H1 (cell line): ENCODE measurements around the gene DGKI.

Source experiments
- CTCF ChIP-seq, 3 experiments: IDR thresholded peaks; 1 replicate in 2 of 3; 2 replicates in 1 of 3; pipeline versions ENCODE4 v1.5.1 to v1.6.1; 2011; ENCODE audit warnings: low read length in 3 of 3, mild to moderate bottlenecking in 3 of 3, inconsistent platforms in 2 of 3, low read depth in 1 of 3, moderate library complexity in 1 of 3; ENCODE audit not compliant: insufficient read depth in 1 of 3; ENCODE audit errors: control extremely low read depth in 1 of 3
- EP300 ChIP-seq, 2 experiments: IDR thresholded peaks; 1 replicate in 1 of 2; 2 replicates in 1 of 2; pipeline ENCODE4 v1.6.1; 2011 to 2012; ENCODE audit warnings: low read depth in 2 of 2, low read length in 2 of 2, mild to moderate bottlenecking in 2 of 2, borderline replicate concordance in 1 of 2, inconsistent platforms in 1 of 2, moderate library complexity in 1 of 2
- EZH2 ChIP-seq: fragments of 200-600 bp; sonication (generic); IDR thresholded peaks from 2 replicates; pipeline ENCODE4 v1.7.1; 2012; ENCODE audit warnings: low read depth, mild to moderate bottlenecking, moderate library complexity, low read length, inconsistent platforms; ENCODE audit not compliant: severe bottlenecking
- GABPA ChIP-seq: IDR thresholded peaks from 2 replicates; pipeline ENCODE4 v1.6.1; 2011; ENCODE audit warnings: mild to moderate bottlenecking, low read length, moderate library complexity, borderline replicate concordance; ENCODE audit not compliant: insufficient read depth
- JUND ChIP-seq: IDR thresholded peaks from 2 replicates; pipeline ENCODE4 v1.6.1; 2011; ENCODE audit warnings: mild to moderate bottlenecking, improper control_type of control experiment, low read length
- KDM5A ChIP-seq: fragments of 200-600 bp; IDR thresholded peaks from 2 replicates; pipeline ENCODE4 v1.7.1; 2012; ENCODE audit warnings: mild to moderate bottlenecking, low read length, inconsistent platforms, mixed read lengths
- NANOG ChIP-seq: IDR thresholded peaks from 2 replicates; pipeline ENCODE4 v1.6.1; 2011; ENCODE audit warnings: low read length, low read depth, mild to moderate bottlenecking, inconsistent platforms; ENCODE audit not compliant: insufficient read depth, poor library complexity, severe bottlenecking
- POLR2A ChIP-seq, 2 experiments: IDR thresholded peaks; 1 replicate in 1 of 2; 2 replicates in 1 of 2; pipeline ENCODE4 v1.6.1; 2011; ENCODE audit warnings: low read depth in 2 of 2, low read length in 2 of 2, mild to moderate bottlenecking in 2 of 2; ENCODE audit errors: control extremely low read depth in 1 of 2
- POLR2AphosphoS5 ChIP-seq: IDR thresholded peaks from 2 replicates; pipeline ENCODE4 v1.6.1; 2011; ENCODE audit warnings: low read depth, low read length
- RFX5 ChIP-seq: IDR thresholded peaks from 2 replicates; pipeline ENCODE4 v1.6.1; 2011; ENCODE audit warnings: low read depth, low read length, improper control_type of control experiment, borderline replicate concordance
- SP1 ChIP-seq: IDR thresholded peaks from 2 replicates; pipeline ENCODE4 v1.6.1; 2011; ENCODE audit warnings: low read depth, low read length
- USF2 ChIP-seq: IDR thresholded peaks from 2 replicates; pipeline ENCODE4 v1.6.1; 2011; ENCODE audit warnings: low read length, improper control_type of control experiment
- YY1 ChIP-seq: IDR thresholded peaks from 2 replicates; pipeline ENCODE4 v1.6.1; 2011; ENCODE audit warnings: low read depth, mild to moderate bottlenecking, low read length
- ZNF274 ChIP-seq: IDR thresholded peaks from 2 replicates; pipeline ENCODE4 v1.7.0; 2012; ENCODE audit warnings: low read length, borderline replicate concordance; ENCODE audit errors: extremely low read depth

DNA sequence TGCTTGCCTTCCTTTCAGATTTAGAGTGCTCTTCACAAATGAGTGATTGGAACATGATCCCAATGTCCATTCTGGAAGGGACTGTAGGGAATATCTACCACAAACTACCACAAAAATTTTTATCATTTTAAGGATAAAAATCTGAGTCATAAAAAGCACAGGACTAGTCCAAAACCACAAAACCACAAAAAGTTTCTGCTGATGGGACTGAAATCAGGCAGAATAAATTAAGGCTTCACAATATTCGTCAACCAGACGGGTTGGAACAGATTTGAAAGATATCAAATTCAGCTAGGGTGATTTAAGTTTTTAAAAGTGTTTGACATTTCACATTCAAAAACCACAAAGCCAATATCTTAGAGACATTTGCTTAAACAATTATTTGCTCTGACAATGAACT lies 403.2 kb downstream of the DGKI start:
- TF ChIP-seq POLR2A (IDR thresholded peaks at IDR 0.05; ENCODE audit: control extremely low read depth in 1 of 2, low read depth in 2 of 2, low read length in 2 of 2) (no peak), ZNF274 (no peak), NANOG (no peak), GABPA (no peak), CTCF (IDR thresholded peaks at IDR 0.05; ENCODE audit: control extremely low read depth in 1 of 3, insufficient read depth in 1 of 3, low read depth in 1 of 3, low read length in 3 of 3) (no peak), SP1 (no peak), KDM5A (no peak), USF2 (no peak), POLR2AphosphoS5 (no peak), JUND (no peak), YY1 (no peak), EZH2 (no peak), EP300 (IDR thresholded peaks at IDR 0.05; ENCODE audit: borderline replicate concordance in 1 of 2, low read depth in 2 of 2, low read length in 2 of 2) (no peak), RFX5 (no peak)
